HG03575 (cell line): Measurements from ENCODE around the gene OGG1.
A peak's percentile ranks its signal among the peaks of the same experiment; 100 is the strongest.

Experiments
- ATAC-seq: cut with Tn5 transposase; IDR thresholded peaks from one replicate; pipeline ENCODE4 v1.9.1; 2021; ENCODE audit not compliant: unreplicated experiment, insufficient number of reproducible peaks, low FRiP score; ENCODE audit errors: extremely low read depth

The OGG1 gene

GRCh38 chr3:9779721-9780457 lies 30.1 kb downstream of the OGG1 start:
- ATAC-seq, result no peak

DNA sequence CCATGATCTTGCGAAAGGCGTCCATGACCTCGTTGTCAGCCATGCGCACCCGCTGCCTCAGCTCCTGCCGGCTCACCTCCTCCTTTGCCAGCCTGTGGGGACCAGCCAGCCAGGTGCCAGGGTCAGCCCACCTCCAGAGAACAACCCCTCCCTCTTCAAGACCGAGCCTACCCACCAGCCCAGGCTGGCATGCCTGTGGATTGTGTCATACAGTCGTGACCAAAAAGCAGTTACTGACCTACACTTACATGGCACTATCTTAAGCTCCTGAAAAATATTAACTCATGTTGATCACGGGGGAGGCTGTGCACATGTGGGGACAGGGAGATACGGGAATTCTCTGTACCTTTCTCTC lies 30.7 kb downstream of the OGG1 start:
- no peak for ATAC-seq

DNA sequence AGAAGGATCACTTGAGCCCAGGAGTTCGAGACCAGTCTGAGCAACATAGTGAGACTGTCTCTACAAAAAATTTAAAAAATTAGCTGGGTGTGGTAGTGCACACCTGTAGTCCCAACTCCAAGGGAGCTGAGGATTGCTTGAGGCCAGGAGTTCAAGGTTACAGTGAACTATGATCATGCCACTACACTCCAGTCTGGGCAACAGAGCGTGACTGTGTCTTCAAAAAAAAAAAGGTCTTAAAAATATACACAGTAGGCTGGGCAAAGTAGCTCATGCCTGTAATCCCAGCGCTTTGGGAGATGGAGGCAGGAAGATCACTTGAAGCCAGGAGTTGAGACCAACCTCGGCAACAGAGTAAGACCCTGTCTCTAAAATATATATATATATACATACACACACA lies 31.2 kb downstream of the OGG1 start:
- ATAC-seq, result no peak

GRCh38 chr3:9781551-9781950 lies 31.8 kb downstream of the OGG1 start:
- no peak for ATAC-seq

DNA sequence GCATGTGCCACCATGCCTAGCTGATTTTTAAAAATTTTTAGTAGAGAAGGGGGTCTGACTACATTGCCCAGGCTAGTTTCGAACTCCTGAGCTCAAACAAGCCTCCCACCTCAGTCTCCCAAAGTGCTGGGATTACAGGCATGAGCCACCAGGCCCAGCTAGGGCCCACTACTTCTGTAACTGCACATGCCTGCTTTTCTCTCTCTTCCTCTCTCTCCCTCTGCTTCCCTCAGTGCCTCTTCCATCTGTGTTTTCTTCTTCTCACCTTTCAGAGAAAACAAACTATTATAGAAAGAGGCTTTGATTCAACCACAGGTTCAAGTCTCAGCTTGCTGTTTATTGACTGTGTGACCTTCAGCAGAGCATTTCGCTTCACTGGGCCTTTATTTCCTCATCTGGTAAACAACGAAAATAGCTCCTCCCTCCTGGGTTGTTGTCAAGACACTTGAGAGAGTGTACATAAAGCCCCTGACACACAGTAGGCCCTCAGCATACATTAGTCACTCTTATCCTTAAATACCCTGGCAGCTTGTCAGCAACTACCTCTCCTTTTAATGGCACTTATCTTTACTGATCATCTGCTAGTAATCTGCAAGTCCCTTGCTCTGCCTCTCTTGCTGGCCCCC lies 32.3 kb downstream of the OGG1 start:
- ATAC-seq, result no peak

- no peak for ATAC-seq
Observed at GRCh38 chr3:9782770-9783169, 33.0 kb downstream of the OGG1 start.

DNA sequence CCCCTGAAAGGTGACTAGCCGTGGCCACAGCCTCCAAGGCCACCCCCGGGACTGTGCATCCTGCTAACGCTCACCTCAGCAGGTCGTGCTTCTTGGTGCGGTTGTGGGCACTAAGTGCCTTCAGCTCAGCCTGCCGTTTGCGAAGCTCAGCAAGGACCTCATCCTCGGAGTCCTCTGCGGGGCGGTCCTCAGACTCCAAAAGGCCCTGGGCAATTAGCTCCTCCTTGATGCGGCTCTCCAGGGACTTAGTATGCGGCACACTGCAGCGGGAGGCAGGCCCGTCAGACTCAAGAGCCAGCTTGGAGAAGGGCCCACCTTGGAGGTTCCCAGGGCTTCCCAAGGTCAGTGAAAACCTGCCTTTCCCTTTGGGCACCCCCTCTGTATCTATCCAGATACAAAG lies 34.2 kb downstream of the OGG1 start:
- ATAC-seq, result no peak

DNA sequence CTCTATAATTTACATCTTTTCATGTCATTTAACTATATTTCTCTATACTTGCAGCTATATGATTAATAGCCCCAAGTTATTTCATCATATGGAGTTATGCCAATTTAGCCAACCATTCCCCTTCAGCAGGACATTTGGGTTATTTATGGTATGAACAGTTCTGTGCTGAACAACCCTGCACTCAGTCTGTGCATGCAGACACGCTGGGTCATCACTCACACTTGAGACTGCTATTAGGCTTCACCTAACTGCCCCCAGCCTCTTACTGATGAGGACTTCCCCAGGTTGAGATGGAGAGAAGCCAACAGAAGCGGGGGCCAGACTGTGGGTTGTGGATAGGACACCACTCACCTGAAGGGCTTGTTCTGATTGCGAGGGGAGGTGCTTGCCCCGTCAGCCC lies 35.2 kb downstream of the OGG1 start:
- ATAC-seq, result no peak

- ATAC-seq, result no peak
Observed at GRCh38 chr3:9785602-9786001, 35.9 kb downstream of the OGG1 start.

GRCh38 chr3:9786209-9786739 lies 36.5 kb downstream of the OGG1 start:
- no peak for ATAC-seq

- ATAC-seq, result no peak
Observed at GRCh38 chr3:9786825-9787669, 37.3 kb downstream of the OGG1 start.

DNA sequence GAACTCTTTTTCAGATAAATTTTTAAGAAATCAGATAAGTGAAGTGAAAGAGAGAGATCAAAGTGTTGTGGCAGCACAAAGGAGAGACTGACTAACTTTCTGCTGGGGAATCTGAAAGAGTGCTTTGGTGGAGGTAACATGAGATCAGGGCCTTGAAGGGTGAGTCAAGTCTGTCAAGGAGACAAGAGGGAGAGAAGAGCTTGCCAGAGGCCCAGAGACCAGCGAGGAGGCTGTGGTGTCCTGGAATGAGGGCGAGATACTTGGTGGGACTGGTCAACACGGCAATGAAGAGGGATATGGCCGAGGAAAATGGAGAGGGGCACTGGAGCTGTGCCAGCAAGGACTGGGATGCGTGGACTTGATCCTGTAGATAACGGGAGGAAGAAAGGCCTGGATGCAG lies 38.0 kb downstream of the OGG1 start:
- ATAC-seq, result no peak

- no peak for ATAC-seq
Observed at GRCh38 chr3:9791127-9791526, 41.4 kb downstream of the OGG1 start.

DNA sequence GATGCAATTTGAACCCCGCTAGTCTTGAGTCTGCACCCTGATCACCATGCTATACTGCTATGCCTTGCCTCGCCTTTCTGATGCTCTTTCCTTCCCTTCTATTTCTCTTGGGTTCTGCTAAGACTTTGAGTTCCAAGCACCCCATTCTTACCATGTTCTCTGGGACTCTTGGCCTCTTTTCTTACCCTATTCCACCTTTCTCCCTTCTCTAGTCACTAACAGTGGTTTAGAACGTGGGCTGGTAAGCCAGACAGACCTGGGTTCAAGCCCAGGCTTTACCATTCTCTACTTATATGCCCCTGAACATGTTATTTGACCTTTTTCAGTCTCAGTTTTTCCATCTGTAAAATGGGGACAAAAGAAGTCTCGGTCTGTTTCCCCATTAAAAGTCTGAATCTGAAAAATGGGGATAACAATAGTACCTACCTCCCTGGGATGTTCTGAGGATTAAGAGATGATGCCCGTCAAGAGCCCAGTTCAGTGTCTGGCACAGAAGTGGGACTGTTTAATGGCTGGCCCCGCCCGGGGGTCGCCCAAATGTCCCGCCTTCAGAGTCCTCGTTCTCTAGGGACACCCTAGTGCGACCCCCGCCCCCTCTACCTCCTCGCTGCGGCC lies 42.1 kb downstream of the OGG1 start:
- no peak for ATAC-seq

DNA sequence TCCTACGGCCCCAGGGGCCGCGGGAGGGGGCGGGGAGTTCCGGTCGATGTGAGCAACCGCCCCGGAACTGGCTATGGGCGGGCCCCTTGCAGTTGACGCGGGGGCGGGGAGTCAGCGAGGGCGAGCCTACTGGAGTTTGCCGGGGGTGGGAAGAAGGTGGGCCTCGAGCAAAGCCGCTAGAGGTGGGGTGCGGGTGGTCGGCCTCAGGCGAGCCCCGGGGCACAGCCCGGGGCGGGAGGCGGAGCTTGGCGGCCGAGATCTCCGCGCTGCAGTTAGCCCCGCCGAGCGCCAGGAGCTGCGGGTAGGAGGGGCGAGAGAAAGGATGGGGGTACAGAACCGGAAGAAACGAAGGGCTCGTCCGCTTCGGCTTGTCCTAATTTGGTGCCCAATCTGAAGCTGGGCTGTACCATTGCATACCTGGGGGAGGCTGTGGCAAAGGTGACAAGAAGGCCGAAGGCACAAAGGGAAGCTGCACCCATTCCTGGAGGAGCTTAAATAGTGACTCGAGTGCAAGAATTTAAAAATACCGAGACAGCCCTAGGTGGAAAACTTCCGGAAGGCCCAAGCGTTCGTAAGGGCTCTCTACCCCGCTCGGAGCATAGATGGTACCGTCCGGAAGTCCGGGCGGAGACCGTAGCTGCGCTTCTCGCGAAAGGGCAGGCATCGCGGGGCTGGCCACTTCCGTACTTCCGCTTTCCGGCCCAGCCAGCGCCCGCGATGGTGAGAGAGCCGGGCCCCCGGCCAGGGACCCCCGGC lies 42.8 kb downstream of the OGG1 start, which contains the start of the genes ARPC4 and TADA3:
TSS of gene ARPC4 (plus strand) at position 678 of the 756 bp plus-strand sequence. CDS start at position 718, 40 bp downstream.
TSS of gene TADA3 (minus strand) at position 69 of the 756 bp plus-strand sequence. CDS start 1,007 bp downstream, outside the sequence.
- peak; percentile 54 for ATAC-seq

- no peak for ATAC-seq
Observed at GRCh38 chr3:9793161-9793781, 43.5 kb downstream of the OGG1 start.

- ATAC-seq, result no peak
Observed at GRCh38 chr3:9794400-9794799, 44.6 kb downstream of the OGG1 start.

DNA sequence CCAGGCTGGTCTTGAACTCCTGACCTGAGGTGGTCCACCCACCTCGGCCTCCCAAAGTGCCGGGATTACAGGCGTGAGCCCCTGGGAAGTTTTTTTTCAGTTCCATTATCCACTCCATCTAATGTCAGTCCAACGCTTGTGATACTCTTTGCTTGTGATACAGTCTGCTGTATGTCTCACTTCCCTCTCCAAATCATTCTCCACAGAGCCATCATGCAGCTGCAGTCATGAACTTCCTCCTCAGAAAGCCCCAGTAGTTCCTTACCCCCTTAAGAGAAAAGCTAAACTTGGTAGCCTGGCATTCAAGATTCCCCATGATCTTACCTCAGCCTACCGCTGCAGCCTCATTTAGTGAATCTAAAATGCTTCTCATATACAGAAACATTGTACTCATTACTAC lies 45.5 kb downstream of the OGG1 start:
- no peak for ATAC-seq
